SK-N-SH (cell line): Measurements from ENCODE around the gene MAPK9. TPM values are rescaled to one million over a fixed set of nuclear protein-coding genes. Genes with fewer than 3 reads are reported as not detected.

Experiments
- CTCF ChIA-PET: fragments of 300-600, 350-600 bp; formaldehyde crosslinking; extraction: SDS; loops from one replicate; lab custom pipeline; 2021; lab: Yijun Ruan, JAX
- POLR2A ChIA-PET: fragments of 350-600 bp; sonication (Branson Sonifier 250); formaldehyde crosslinking; extraction: SDS; loops from one replicate; lab custom pipeline; 2020; ENCODE audit warnings: antibody characterized with exemption, inconsistent platforms; lab: Yijun Ruan, JAX
- DNase-seq: peaks from one replicate; pipeline ENCODE4 v3.0.0; 2012
- H2AFZ ChIP-seq: fragments of 200-600 bp; sonication (generic); 2 replicates; pipeline ENCODE4 v1.8.1; 2016; ENCODE audit warnings: antibody characterized with exemption, mild to moderate bottlenecking, low read depth
- H3F3A ChIP-seq: fragments of 200-600 bp; sonication (generic); replicated peaks from 2 replicates; pipeline ENCODE3; 2016; ENCODE audit warnings: antibody characterized with exemption, mild to moderate bottlenecking; ENCODE audit not compliant: insufficient read depth
- H3K27ac ChIP-seq, 2 experiments: fragments of 200-500 bp in 1 of 2; fragments of 200-600 bp in 1 of 2; sonication (Bioruptor generic) in 1 of 2; sonication (generic), shearing (Covaris generic) in 1 of 2; 2 replicates each; pipeline versions ENCODE4 v1.5.1 to v1.6.1; 2014 to 2016; ENCODE audit warnings: low read depth in 2 of 2, inconsistent platforms in 1 of 2, low read length in 1 of 2, mild to moderate bottlenecking in 1 of 2, mixed read lengths in 1 of 2
- H3K27me3 ChIP-seq: fragments of 200-600 bp; sonication (generic), shearing (Covaris generic); 2 replicates; pipeline ENCODE4 v1.6.1; 2016; ENCODE audit warnings: mixed run types; ENCODE audit not compliant: insufficient read depth
- H3K36me3 ChIP-seq, 2 experiments: fragments of 200-500 bp in 1 of 2; fragments of 200-600 bp in 1 of 2; sonication (Bioruptor generic) in 1 of 2; sonication (generic) in 1 of 2; replicated peaks in 1 of 2; 2 replicates each; pipeline versions ENCODE3 to v1.5.1; 2014 to 2016; ENCODE audit warnings: low read length in 1 of 2, mild to moderate bottlenecking in 1 of 2; ENCODE audit not compliant: insufficient read depth in 2 of 2, control insufficient read depth in 1 of 2
- H3K4me1 ChIP-seq, 2 experiments: fragments of 200-500 bp in 1 of 2; fragments of 200-600 bp in 1 of 2; sonication (Bioruptor generic) in 1 of 2; sonication (generic), shearing (Covaris generic) in 1 of 2; 2 replicates each; pipeline versions ENCODE4 v1.5.1 to v1.6.1; 2014 to 2016; ENCODE audit warnings: low read depth in 1 of 2, low read length in 1 of 2, mixed run types in 1 of 2; ENCODE audit not compliant: insufficient read depth in 2 of 2, control insufficient read depth in 1 of 2
- H3K4me2 ChIP-seq: fragments of 200-600 bp; sonication (generic), shearing (Covaris generic); 2 replicates; pipeline ENCODE4 v1.6.1; 2017; ENCODE audit warnings: mixed run types
- H3K4me3 ChIP-seq, 2 experiments: fragments of 200-500 bp in 1 of 2; fragments of 200-600 bp in 1 of 2; sonication (Bioruptor generic) in 1 of 2; sonication (generic), shearing (Covaris generic) in 1 of 2; 2 replicates each; pipeline versions ENCODE4 v1.5.1 to v1.8.1; 2014 to 2016; ENCODE audit warnings: low read depth in 2 of 2, inconsistent platforms in 1 of 2, low read length in 1 of 2, mild to moderate bottlenecking in 1 of 2, mixed read lengths in 1 of 2, moderate library complexity in 1 of 2
- H3K79me2 ChIP-seq: fragments of 200-600 bp; sonication (generic); 2 replicates; pipeline ENCODE4 v1.8.1; 2017; ENCODE audit warnings: mild to moderate bottlenecking; ENCODE audit not compliant: insufficient read depth
- H3K9ac ChIP-seq: fragments of 200-600 bp; sonication (generic); 2 replicates; pipeline ENCODE4 v1.6.1; 2017; ENCODE audit warnings: mixed run types
- H3K9me2 ChIP-seq: fragments of 200-600 bp; sonication (generic); 2 replicates; pipeline ENCODE4 v1.6.1; 2017; ENCODE audit warnings: mixed run types
- H3K9me3 ChIP-seq: fragments of 200-600 bp; sonication (generic); 2 replicates; pipeline ENCODE4 v1.6.1; 2017; ENCODE audit warnings: mixed run types, mild to moderate bottlenecking, moderate library complexity
- H4K20me1 ChIP-seq: fragments of 200-600 bp; sonication (generic); 2 replicates; pipeline ENCODE4 v1.6.1; 2017; ENCODE audit warnings: mild to moderate bottlenecking, mixed run types; ENCODE audit not compliant: insufficient read depth
- ELF1 ChIP-seq: IDR thresholded peaks from 2 replicates; pipeline ENCODE4 v1.4.0; 2012
- EP300 ChIP-seq, 2 experiments: IDR thresholded peaks; 2 replicates each; pipeline versions ENCODE4 v1.4.0 to v1.6.1; 2012; ENCODE audit warnings: borderline replicate concordance in 1 of 2, low read depth in 1 of 2, low read length in 1 of 2
- EZH2phosphoT487 ChIP-seq: fragments of 200-600 bp; sonication (generic); IDR thresholded peaks from 2 replicates; pipeline ENCODE4 v1.6.1; 2017; ENCODE audit warnings: low read depth, mixed run types, mild to moderate bottlenecking, antibody characterized with exemption, moderate library complexity, borderline replicate concordance
- FOSL2 ChIP-seq: IDR thresholded peaks from 2 replicates; pipeline ENCODE4 v1.4.0; 2012; ENCODE audit warnings: low read depth, mild to moderate bottlenecking, moderate library complexity, borderline replicate concordance
- GABPA ChIP-seq: IDR thresholded peaks from 2 replicates; pipeline ENCODE4 v1.4.0; 2012; ENCODE audit warnings: low read depth, mild to moderate bottlenecking
- GATA2 ChIP-seq: sonication (generic); formaldehyde crosslinking; IDR thresholded peaks from 2 replicates; pipeline ENCODE4 v1.5.0; 2020; ENCODE audit warnings: mild to moderate bottlenecking, missing genetic modification reagents
- JUND ChIP-seq: IDR thresholded peaks from 2 replicates; pipeline ENCODE4 v1.4.0; 2012
- NFIC ChIP-seq: IDR thresholded peaks from 2 replicates; pipeline ENCODE4 v1.4.0; 2012; ENCODE audit warnings: borderline replicate concordance
- NRF1 ChIP-seq: IDR thresholded peaks from 2 replicates; pipeline ENCODE4 v1.6.1; 2012; ENCODE audit warnings: low read depth, mild to moderate bottlenecking, low read length
- PBX3 ChIP-seq: IDR thresholded peaks from 2 replicates; pipeline ENCODE4; 2012
- RCOR1 ChIP-seq: fragments of 150-350 bp; IDR thresholded peaks from 2 replicates; pipeline ENCODE4 v1.6.1; 2017; ENCODE audit warnings: antibody characterized with exemption, low read length
- REST ChIP-seq: IDR thresholded peaks from 2 replicates; pipeline ENCODE4 v1.6.1; 2012; ENCODE audit warnings: mild to moderate bottlenecking, low read depth, low read length, moderate library complexity
- RFX5 ChIP-seq: IDR thresholded peaks from 2 replicates; pipeline ENCODE4 v1.6.1; 2012; ENCODE audit warnings: mild to moderate bottlenecking, improper control_type of control experiment, low read length
- TAF1 ChIP-seq: IDR thresholded peaks from 2 replicates; pipeline ENCODE4 v1.6.1; 2012; ENCODE audit warnings: low read depth, mild to moderate bottlenecking, low read length, moderate library complexity, borderline replicate concordance
- TCF12 ChIP-seq: IDR thresholded peaks from 2 replicates; pipeline ENCODE4 v1.4.0; 2012
- TEAD4 ChIP-seq: IDR thresholded peaks from 2 replicates; pipeline ENCODE4 v1.4.0; 2012; ENCODE audit warnings: mild to moderate bottlenecking, borderline replicate concordance; ENCODE audit not compliant: insufficient read depth
- USF1 ChIP-seq: IDR thresholded peaks from 2 replicates; pipeline ENCODE4 v1.4.0; 2012; ENCODE audit warnings: low read depth, borderline replicate concordance
- USF2 ChIP-seq: fragments of 150-350 bp; IDR thresholded peaks from 2 replicates; pipeline ENCODE4 v1.6.1; 2017; ENCODE audit warnings: antibody characterized with exemption, low read length, low read depth, borderline replicate concordance
- WGBS: methylation state at CpG from one replicate; pipeline ENCODE4 v1.1.6; 2017; ENCODE audit warnings: low lambda C conversion rate; 5-methylcytosine and 5-hydroxymethylcytosine counted together
- polyA plus RNA-seq, 3 experiments: library from polyadenylated mRNA; depleted of rRNA; stranded (reverse); fragments of >200 nt; gene quantifications; 2 replicates each; pipeline ENCODE4 v1.2.3, GENCODE V29; 2012

MAPK9 gene
- polyA plus RNA-seq, 1 of the 3 experiments (the other 2 are of a cell fraction), result 23.9 TPM

- no peak overlapping the region for H3K4me2 ChIP-seq
- no peaks in the 10 kb centered on the region for H3K36me3 ChIP-seq
- no peak overlapping the region for H3K27ac ChIP-seq
- ChIA-PET CTCF (no interaction called here), POLR2A (no interaction called here)
- WGBS, result 14% methylated on average over 2 of the region's 2 CpGs
- H3K9ac ChIP-seq, result no peak overlapping the region
- no peak overlapping the region for H3K4me3 ChIP-seq
- no peak overlapping the region for H2AFZ ChIP-seq
- H3K9me2 ChIP-seq, result no peaks in the 10 kb centered on the region
- no peaks in the 10 kb centered on the region for H3F3A ChIP-seq
- no peaks in the 10 kb centered on the region for H3K27me3 ChIP-seq
- DNase-seq, result no peak
- H3K9me3 ChIP-seq, result no peaks in the 10 kb centered on the region
- no peaks in the 10 kb centered on the region for H3K79me2 ChIP-seq
- H3K4me1 ChIP-seq, result no peaks in the 10 kb centered on the region
- no peaks in the 10 kb centered on the region for H4K20me1 ChIP-seq
- TF ChIP-seq EP300 (IDR thresholded peaks at IDR 0.05; ENCODE audit: borderline replicate concordance in 1 of 2, low read depth in 1 of 2, low read length in 1 of 2), result no peak
- TF ChIP-seq EZH2phosphoT487, result no peak
- TF ChIP-seq USF2, result no peak
- no peak for TF ChIP-seq NFIC
- TF ChIP-seq TAF1, result no peak
- no peak for TF ChIP-seq RFX5
- no peak for TF ChIP-seq GATA2 (CRISPR knock-in tag)
- no peak for TF ChIP-seq JUND
- no peak for TF ChIP-seq REST
- no peak for TF ChIP-seq PBX3
- TF ChIP-seq TCF12, result no peak
- no peak for TF ChIP-seq ELF1
- TF ChIP-seq USF1, result no peak
- TF ChIP-seq RCOR1, result no peak
- no peak for TF ChIP-seq GABPA
- no peak for TF ChIP-seq NRF1
- no peak for TF ChIP-seq FOSL2
- no peak for TF ChIP-seq TEAD4
Measured at GRCh38 chr5:180187767-180188166, 104.1 kb downstream of the MAPK9 start.

Other genes with a start within 250 kb of the MAPK9 start
- gene RNF130, start 220.3 kb downstream of the MAPK9 start, polyA plus RNA-seq (2012; rRNA removed), result 41.4 and 49.6 TPM in 2 replicates
- not detected in 2 replicates for gene RASGEF1C, start 82.9 kb downstream of the MAPK9 start, polyA plus RNA-seq (2012; rRNA removed)
- 8.1 and 8.9 TPM in 2 replicates for gene GFPT2, start 61.3 kb upstream of the MAPK9 start, polyA plus RNA-seq (2012; rRNA removed)
- gene CNOT6, start 202.3 kb upstream of the MAPK9 start, polyA plus RNA-seq (2012; rRNA removed), result 9.3 and 17.1 TPM in 2 replicates